Measurements from ENCODE around the gene XXYLT1. TPM values are rescaled to one million over a fixed set of nuclear protein-coding genes. Genes with fewer than 3 reads are reported as not detected.
A peak's percentile ranks its signal among the peaks of the same experiment; 100 is the strongest.

Gene XXYLT1
- polyA plus RNA-seq, 1 donor (not counting 4 experiments of a cell fraction or from before 2014, with no cell fraction given): 11.1 TPM

GRCh38 chr3:195261925-195262324, 9.0 kb downstream of the XXYLT1 start:
- H2AFZ ChIP-seq (ENCODE audit: control insufficient read depth, low read length): no peak overlapping the region
- no peak for DNase-seq (ENCODE audit: low read depth, low spot score)
- no peak overlapping the region for H3K4me2 ChIP-seq (ENCODE audit: control insufficient read depth, extremely low read depth, insufficient read depth, low read depth, low read length)
- TF ChIP-seq CTCF (optimal IDR thresholded peaks at IDR 0.05 in 1 of 3, IDR thresholded peaks at IDR 0.05 in 1 of 3, conservative IDR thresholded peaks at IDR 0.05 in 1 of 3; ENCODE audit: extremely low read depth in 1 of 3, insufficient read depth in 2 of 3, low read length in 3 of 3) (no peak), EZH2 (IDR thresholded peaks at IDR 0.05; ENCODE audit: low read length) (no peak)
- H3K27me3 ChIP-seq (ENCODE audit: control insufficient read depth, extremely low read depth, insufficient read depth, low read length): no peaks in the 10 kb centered on the region
- no peak overlapping the region for H3K9ac ChIP-seq (ENCODE audit: control insufficient read depth, extremely low read depth, insufficient read depth, low read length)
- no peaks in the 10 kb centered on the region for H3K9me3 ChIP-seq (ENCODE audit: control insufficient read depth, low read depth, low read length)
- FAIRE-seq: no peak
- H3K36me3 ChIP-seq (ENCODE audit: control insufficient read depth in 2 of 2, extremely low read depth in 1 of 2, insufficient read depth in 2 of 2, low read length in 2 of 2): no peaks in the 10 kb centered on the region
- peaks cover 3% of the 10 kb centered on the region for H3K9me1 ChIP-seq (ENCODE audit: control insufficient read depth, extremely low read depth, insufficient read depth, low read length)
- H3K79me2 ChIP-seq (ENCODE audit: control insufficient read depth, insufficient read depth, low read length): peaks cover 7% of the 10 kb centered on the region
- H3K27ac ChIP-seq (ENCODE audit: control insufficient read depth, insufficient read depth, low read length): no peak overlapping the region
- no peak overlapping the region for H3K4me3 ChIP-seq (ENCODE audit: control insufficient read depth in 2 of 3, extremely low read depth in 1 of 3, insufficient read depth in 2 of 3, low read depth in 1 of 3, low read length in 3 of 3)
- H4K20me1 ChIP-seq (ENCODE audit: control insufficient read depth, extremely low read depth, insufficient read depth, low read length): peaks cover 7% of the 10 kb centered on the region
- peaks cover 19% of the 10 kb centered on the region for H3K4me1 ChIP-seq (ENCODE audit: control insufficient read depth, extremely low read depth, insufficient read depth, low read length)
- dilution Hi-C loops (cut with MboI; ENCODE audit: extremely low pct_ligation_motif_present, low sequenced_read_pairs): no loop called here

- peaks cover 3% of the 10 kb centered on the region for H3K9me1 ChIP-seq (ENCODE audit: control insufficient read depth, extremely low read depth, insufficient read depth, low read length)
- peaks cover 19% of the 10 kb centered on the region for H3K4me1 ChIP-seq (ENCODE audit: control insufficient read depth, extremely low read depth, insufficient read depth, low read length)
- peaks cover 7% of the 10 kb centered on the region for H4K20me1 ChIP-seq (ENCODE audit: control insufficient read depth, extremely low read depth, insufficient read depth, low read length)
- H3K9ac ChIP-seq (ENCODE audit: control insufficient read depth, extremely low read depth, insufficient read depth, low read length): peak overlapping the region; percentile 76
- dilution Hi-C loops (cut with MboI; ENCODE audit: extremely low pct_ligation_motif_present, low sequenced_read_pairs): no loop called here
- H3K9me3 ChIP-seq (ENCODE audit: control insufficient read depth, low read depth, low read length): no peaks in the 10 kb centered on the region
- DNase-seq (ENCODE audit: low read depth, low spot score) (no peak), FAIRE-seq (no peak)
- H3K27ac ChIP-seq (ENCODE audit: control insufficient read depth, insufficient read depth, low read length): no peak overlapping the region
- H2AFZ ChIP-seq (ENCODE audit: control insufficient read depth, low read length): no peak overlapping the region
- H3K4me3 ChIP-seq (ENCODE audit: control insufficient read depth in 2 of 3, extremely low read depth in 1 of 3, insufficient read depth in 2 of 3, low read depth in 1 of 3, low read length in 3 of 3): peak overlapping the region; percentile 32 to 56 (median 50)
- TF ChIP-seq CTCF (optimal IDR thresholded peaks at IDR 0.05 in 1 of 3, IDR thresholded peaks at IDR 0.05 in 1 of 3, conservative IDR thresholded peaks at IDR 0.05 in 1 of 3; ENCODE audit: extremely low read depth in 1 of 3, insufficient read depth in 2 of 3, low read length in 3 of 3) (no peak), EZH2 (IDR thresholded peaks at IDR 0.05; ENCODE audit: low read length) (no peak)
- H3K4me2 ChIP-seq (ENCODE audit: control insufficient read depth, extremely low read depth, insufficient read depth, low read depth, low read length): peak overlapping the region; percentile 31
- no peaks in the 10 kb centered on the region for H3K27me3 ChIP-seq (ENCODE audit: control insufficient read depth, extremely low read depth, insufficient read depth, low read length)
- peaks cover 0 to 2% of the 10 kb centered on the region in 2 experiments for H3K36me3 ChIP-seq (ENCODE audit: control insufficient read depth in 2 of 2, extremely low read depth in 1 of 2, insufficient read depth in 2 of 2, low read length in 2 of 2)
- H3K79me2 ChIP-seq (ENCODE audit: control insufficient read depth, insufficient read depth, low read length): peaks cover 5% of the 10 kb centered on the region
These were observed 10.6 kb downstream of the XXYLT1 start for GRCh38 chr3:195260280-195260905.
